Adrenal gland (tissue), 5 donors: ENCODE results near the gene ACADS.

Source experiments
- POLR2A ChIP-seq, 2 donors: fragments of 450-650 bp; IDR thresholded peaks; one replicate each; pipeline ENCODE4 v1.6.1; 2017; ENCODE audit warnings: antibody characterized with exemption in 2 of 2, mild to moderate bottlenecking in 2 of 2, moderate library complexity in 1 of 2
- TF ChIP-seq, protein P1 (sequence below), 6 experiments: fragments of 450-650 bp in 4 of 6; fragments of 200-600 bp in 2 of 6; sonication (generic) in 1 of 6; IDR thresholded peaks; 1 replicate in 5 of 6; 2 replicates in 1 of 6; pipeline versions ENCODE4 v1.5.1 to v1.8.0; 2016 to 2021; ENCODE audit warnings: antibody characterized with exemption in 6 of 6, mild to moderate bottlenecking in 2 of 6, moderate library complexity in 1 of 6
- donor health status: DM: no; HTN: no; CAD: no.

DNA sequence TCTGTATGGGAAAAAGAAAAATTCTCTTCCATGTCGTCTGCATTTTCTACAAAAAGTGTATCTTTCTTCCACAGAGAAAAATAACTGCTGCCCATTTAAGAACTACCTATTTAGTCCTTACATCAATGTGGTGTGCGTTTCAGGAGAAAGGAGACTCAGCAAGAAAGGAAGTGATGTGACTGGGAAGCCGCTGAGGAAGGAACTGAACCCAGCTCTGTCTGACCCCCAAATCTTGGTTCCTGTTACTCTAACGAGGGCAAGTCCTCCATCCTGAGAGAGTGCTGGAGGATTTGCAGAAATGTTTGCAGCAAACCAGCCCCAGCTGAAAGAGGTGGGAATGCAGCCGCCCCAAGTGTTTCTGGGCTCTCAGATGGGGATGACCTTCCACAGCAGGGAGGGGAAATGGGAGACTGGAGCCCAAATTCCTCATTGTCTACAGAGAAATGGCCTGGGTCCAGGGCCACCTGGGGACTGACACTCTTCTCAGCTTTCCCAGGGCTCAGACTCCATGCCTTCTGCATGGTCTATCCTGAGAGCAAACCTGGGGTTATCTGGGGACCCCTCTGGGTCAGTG is 45.4 kb upstream of the ACADS start:
- TF ChIP-seq, protein P1, sequence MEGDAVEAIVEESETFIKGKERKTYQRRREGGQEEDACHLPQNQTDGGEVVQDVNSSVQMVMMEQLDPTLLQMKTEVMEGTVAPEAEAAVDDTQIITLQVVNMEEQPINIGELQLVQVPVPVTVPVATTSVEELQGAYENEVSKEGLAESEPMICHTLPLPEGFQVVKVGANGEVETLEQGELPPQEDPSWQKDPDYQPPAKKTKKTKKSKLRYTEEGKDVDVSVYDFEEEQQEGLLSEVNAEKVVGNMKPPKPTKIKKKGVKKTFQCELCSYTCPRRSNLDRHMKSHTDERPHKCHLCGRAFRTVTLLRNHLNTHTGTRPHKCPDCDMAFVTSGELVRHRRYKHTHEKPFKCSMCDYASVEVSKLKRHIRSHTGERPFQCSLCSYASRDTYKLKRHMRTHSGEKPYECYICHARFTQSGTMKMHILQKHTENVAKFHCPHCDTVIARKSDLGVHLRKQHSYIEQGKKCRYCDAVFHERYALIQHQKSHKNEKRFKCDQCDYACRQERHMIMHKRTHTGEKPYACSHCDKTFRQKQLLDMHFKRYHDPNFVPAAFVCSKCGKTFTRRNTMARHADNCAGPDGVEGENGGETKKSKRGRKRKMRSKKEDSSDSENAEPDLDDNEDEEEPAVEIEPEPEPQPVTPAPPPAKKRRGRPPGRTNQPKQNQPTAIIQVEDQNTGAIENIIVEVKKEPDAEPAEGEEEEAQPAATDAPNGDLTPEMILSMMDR (IDR thresholded peaks at IDR 0.05), result no peak
- TF ChIP-seq POLR2A (IDR thresholded peaks at IDR 0.05), result no peak
